IPS-20b (cell line): Measurements from ENCODE around the gene TSPOAP1.

ENCODE experiments used
- H3K27ac ChIP-seq: one replicate; pipeline ENCODE4 v1.5.1; 2013; ENCODE audit warnings: low read length
- H3K27me3 ChIP-seq: 2 replicates; pipeline ENCODE4 v1.6.1; 2013; ENCODE audit warnings: mild to moderate bottlenecking, low read length, inconsistent platforms; ENCODE audit not compliant: insufficient read depth
- H3K36me3 ChIP-seq: 2 replicates; pipeline ENCODE4 v1.6.1; 2013; ENCODE audit warnings: low read depth, mild to moderate bottlenecking, inconsistent platforms, low read length, moderate library complexity; ENCODE audit not compliant: insufficient read depth
- H3K4me1 ChIP-seq: 2 replicates; pipeline ENCODE4 v1.6.1; 2013; ENCODE audit warnings: mild to moderate bottlenecking, control low read depth, inconsistent platforms, low read length, moderate library complexity; ENCODE audit not compliant: insufficient read depth
- H3K4me3 ChIP-seq: 2 replicates; pipeline ENCODE4 v1.5.1; 2013; ENCODE audit warnings: mild to moderate bottlenecking, low read length, inconsistent platforms
- H3K9ac ChIP-seq: 2 replicates; pipeline ENCODE4 v1.6.1; 2013; ENCODE audit warnings: low read depth, mild to moderate bottlenecking, inconsistent platforms, low read length, moderate library complexity
- H3K9me3 ChIP-seq: 2 replicates; pipeline ENCODE4 v1.6.1; 2013; ENCODE audit warnings: mild to moderate bottlenecking, low read depth, low read length, inconsistent platforms; ENCODE audit not compliant: insufficient read depth

The TSPOAP1 gene

DNA sequence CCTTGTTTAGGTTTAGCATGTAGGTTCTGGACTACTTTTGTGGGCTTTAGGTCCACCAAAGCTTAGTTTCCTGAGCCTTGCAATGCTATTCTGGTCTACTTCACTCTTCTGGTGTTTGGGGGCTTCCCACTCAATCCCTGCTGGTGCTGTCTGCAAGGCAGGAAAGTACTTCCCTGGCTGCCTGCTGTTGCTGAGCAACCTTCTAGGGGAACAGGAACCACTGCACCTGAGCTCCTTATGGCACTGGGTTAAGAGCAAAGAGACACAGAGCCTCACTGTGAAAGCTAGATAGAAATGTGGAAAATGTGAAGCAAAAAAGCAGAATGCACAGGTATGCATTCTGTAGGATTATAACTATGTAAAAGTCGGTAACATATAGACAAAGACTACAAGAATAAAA, 64.8 kb downstream of the TSPOAP1 start:
- Histone ChIP-seq H3K9me3 (no peaks in the 10 kb centered on the region), H3K27me3 (peaks cover 55% of the 10 kb centered on the region), H3K9ac (no peak overlapping the region), H3K27ac (no peak overlapping the region), H3K4me1 (no peaks in the 10 kb centered on the region), H3K36me3 (no peaks in the 10 kb centered on the region), H3K4me3 (no peak overlapping the region)

DNA sequence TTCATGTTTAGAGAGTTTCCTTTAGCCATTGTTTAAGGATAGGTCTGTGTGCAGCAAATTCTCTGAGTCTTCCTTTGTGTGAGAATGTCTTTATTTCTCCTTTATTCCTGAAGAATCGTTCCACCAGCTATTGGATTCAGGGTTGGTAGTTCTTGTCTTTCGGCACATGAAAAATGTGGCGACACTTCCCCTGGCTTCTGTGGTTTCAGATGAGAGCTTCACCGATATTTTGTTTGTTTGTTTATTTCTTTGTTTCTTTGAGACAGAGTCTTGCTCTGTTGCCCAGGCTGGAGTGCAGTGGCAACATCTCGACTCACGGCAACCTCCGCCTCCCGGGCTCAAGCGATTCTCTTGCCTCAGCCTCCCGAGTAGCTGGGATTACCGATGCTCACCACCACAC, 66.4 kb downstream of the TSPOAP1 start:
- no peaks in the 10 kb centered on the region for H3K4me1 ChIP-seq
- H3K27me3 ChIP-seq, result peaks cover 69% of the 10 kb centered on the region
- no peaks in the 10 kb centered on the region for H3K36me3 ChIP-seq

DNA sequence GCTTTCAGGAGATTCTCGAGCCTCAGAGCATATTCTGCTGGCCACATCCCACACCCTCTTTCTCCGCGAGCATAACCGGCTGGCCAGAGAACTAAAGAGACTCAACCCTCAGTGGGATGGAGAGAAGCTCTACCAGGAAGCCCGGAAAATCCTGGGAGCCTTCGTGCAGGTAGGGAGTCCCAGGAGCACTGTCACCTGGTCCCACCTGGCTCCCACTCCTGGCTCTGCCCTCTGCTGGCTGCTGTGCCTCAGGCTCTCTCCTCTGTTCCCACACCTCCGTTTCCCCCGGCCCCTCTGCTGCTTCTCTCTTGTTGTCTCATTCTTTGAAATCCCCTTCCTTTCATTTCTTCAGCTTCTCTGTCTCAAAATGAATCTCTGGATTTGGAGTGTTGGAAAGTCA, 73.8 kb downstream of the TSPOAP1 start:
- Histone ChIP-seq H3K27me3 (peaks cover 76% of the 10 kb centered on the region), H3K9me3 (peaks cover 7% of the 10 kb centered on the region; the same call in 1 of the 2 replicates), H3K4me3 (peak overlapping the region; percentile 52; the same call in 1 of the 2 replicates), H3K36me3 (no peaks in the 10 kb centered on the region), H3K27ac (no peak overlapping the region), H3K9ac (no peak overlapping the region), H3K4me1 (no peaks in the 10 kb centered on the region)

More for the DNA sequence above, 66.4 kb downstream of the TSPOAP1 start:
- H3K4me3 ChIP-seq, result no peak overlapping the region
- H3K27ac ChIP-seq, result no peak overlapping the region
- no peak overlapping the region for H3K9ac ChIP-seq
- no peaks in the 10 kb centered on the region for H3K9me3 ChIP-seq

GRCh38 chr17:58253082-58253481, 75.5 kb downstream of the TSPOAP1 start:
- H3K27ac ChIP-seq, result no peak overlapping the region
- no peaks in the 10 kb centered on the region for H3K4me1 ChIP-seq
- peaks cover 77% of the 10 kb centered on the region for H3K27me3 ChIP-seq
- H3K9ac ChIP-seq, result no peak overlapping the region
- H3K9me3 ChIP-seq, result peaks cover 8% of the 10 kb centered on the region; the same call in 1 of the 2 replicates
- H3K4me3 ChIP-seq, result no peak overlapping the region
- no peaks in the 10 kb centered on the region for H3K36me3 ChIP-seq

DNA sequence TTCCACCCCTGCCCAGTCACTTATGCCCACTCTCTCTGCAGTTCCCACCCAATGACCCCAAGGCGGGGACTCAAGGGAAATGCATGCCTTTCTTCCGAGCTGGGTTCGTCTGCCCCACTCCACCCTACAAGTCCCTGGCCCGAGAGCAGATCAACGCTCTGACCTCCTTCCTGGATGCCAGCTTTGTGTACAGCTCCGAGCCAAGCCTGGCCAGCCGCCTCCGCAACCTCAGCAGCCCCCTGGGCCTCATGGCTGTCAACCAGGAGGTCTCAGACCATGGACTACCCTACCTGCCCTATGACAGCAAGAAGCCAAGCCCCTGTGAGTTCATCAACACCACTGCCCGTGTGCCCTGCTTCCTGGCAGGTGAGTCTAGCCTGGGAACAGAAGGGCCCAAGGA, 76.5 kb downstream of the TSPOAP1 start:
- Histone ChIP-seq H3K9ac (no peak overlapping the region), H3K36me3 (no peaks in the 10 kb centered on the region), H3K27me3 (peaks cover 79% of the 10 kb centered on the region), H3K27ac (no peak overlapping the region), H3K9me3 (peaks cover 8% of the 10 kb centered on the region; the same call in 1 of the 2 replicates), H3K4me3 (no peak overlapping the region), H3K4me1 (no peaks in the 10 kb centered on the region)
